NOMO-1 treated with dmso at 0.1 percent for 144 hours (cell line): Measurements from ENCODE around the gene NFIC.
A peak's percentile ranks its signal among the peaks of the same experiment; 100 is the strongest.
"Not testable (repeated sequence)": the region's sequence is repeated elsewhere in the genome, so short reads cannot be mapped to it uniquely, and the experiment has no call there.

Experiments used
- DNase-seq: peaks from one replicate; lab custom pipeline; 2025; ENCODE audit not compliant: unreplicated experiment; lab: John Stamatoyannopoulos, UW

Gene NFIC

DNA sequence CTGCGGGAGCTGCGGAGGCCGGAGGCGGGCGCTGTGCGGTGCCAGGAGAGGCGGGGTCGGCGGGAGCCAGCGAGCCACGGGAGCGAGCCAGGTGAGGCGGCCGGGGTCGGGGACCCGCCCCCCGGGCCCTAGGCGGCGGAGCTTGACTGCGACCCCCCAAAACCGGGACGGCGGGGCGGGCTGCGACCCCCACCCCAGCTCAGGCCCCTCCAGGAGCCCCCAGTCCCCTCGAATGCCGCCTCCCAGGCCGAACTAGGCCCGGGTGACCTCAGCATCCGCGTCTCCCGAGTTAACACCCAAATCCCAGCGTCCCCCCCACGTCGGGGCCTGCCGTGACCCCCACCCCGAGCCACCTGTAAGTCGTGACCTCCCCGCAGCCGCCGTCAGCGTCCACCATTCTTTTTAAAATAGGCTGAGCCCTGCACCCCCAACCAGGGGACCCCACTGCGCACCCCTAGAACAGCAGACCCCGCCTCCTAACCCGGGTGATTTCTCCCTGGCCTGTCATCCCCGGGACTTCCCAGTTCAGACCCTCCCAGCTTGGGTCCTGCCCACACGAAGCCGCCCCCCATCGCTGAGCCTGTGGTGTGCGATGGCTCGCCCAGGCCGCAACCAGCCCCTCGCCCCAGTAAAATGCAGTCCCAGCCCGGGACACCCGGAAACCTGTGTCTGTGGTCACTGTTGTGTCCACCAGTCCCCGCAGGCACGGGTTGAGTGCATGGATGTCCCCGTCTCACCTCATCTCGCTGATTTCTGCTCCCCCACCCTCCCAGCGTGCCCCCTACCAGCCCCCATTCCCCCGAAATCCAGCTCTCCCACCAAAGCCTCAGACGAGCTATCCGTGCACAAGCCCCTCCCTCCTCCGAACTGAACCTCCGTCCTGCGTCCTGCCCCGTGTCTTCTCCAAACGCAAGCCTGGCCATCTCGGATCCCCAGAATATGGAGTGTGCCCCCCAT lies 140.3 kb downstream of the NFIC start:
- DNase-seq, result peak; percentile 7

DNA sequence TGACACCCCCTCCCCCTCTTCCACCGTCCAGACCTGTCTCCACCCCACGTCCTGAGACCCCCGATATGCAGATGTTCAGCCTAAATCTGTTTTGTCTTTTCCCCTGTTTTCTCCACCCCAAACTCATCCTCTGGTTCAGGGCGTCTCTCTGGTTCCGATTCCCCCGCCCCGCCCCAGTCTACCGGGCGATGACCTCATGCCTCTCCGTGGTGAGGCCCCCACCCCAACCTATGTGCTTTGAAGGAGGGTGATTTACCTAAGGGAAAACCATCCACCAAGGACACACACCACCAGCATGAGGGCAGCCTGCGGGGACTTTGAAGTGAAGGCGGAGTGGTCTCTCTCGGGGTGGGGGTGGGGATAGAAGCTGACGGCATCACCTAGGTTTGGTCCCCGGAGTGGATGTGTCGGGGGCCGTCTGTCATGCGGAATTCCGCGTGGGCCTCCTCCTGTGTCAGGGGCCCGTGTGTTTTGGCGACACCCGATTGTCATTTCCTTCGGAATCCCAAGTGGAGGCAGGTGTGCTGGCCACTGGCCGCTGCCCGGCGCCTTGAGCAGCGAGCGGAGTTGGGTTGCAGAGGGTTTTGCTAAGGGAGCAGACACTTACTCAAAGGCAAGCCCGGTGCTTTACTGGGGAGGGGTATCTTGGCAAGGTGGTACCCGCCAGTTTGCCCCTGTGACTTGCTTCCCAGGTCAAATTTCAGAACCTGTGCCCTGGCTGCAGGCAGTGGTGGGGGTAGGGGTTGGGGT lies 141.2 kb downstream of the NFIC start:
- no peak for DNase-seq

DNA sequence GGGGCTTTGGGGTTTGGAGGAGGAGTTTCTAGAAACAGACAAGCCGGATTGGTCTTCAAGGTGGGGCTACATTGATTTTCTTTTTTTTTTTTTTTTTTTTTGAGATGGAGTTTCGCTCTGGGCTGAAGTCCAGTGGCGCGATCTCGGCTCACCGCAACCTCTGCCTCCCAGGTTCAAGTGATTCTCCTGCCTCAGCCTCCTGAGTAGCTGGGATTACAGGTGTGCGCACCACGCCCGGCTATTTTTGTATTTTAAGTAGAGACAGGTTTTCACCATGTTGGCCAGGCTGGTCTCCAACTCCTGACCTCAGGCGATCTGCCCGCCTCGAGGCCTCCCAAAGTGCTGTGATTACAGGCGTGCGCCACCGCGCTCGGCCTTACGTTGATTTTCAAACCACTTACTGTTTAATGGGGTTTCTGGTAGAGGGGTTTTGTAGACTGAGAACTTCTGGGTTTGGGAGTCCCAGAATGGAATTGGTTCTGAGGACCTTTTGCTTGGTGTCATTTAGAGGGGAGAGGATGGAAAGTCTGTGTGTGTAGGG lies 141.8 kb downstream of the NFIC start:
- DNase-seq, result not testable (repeated sequence)

DNA sequence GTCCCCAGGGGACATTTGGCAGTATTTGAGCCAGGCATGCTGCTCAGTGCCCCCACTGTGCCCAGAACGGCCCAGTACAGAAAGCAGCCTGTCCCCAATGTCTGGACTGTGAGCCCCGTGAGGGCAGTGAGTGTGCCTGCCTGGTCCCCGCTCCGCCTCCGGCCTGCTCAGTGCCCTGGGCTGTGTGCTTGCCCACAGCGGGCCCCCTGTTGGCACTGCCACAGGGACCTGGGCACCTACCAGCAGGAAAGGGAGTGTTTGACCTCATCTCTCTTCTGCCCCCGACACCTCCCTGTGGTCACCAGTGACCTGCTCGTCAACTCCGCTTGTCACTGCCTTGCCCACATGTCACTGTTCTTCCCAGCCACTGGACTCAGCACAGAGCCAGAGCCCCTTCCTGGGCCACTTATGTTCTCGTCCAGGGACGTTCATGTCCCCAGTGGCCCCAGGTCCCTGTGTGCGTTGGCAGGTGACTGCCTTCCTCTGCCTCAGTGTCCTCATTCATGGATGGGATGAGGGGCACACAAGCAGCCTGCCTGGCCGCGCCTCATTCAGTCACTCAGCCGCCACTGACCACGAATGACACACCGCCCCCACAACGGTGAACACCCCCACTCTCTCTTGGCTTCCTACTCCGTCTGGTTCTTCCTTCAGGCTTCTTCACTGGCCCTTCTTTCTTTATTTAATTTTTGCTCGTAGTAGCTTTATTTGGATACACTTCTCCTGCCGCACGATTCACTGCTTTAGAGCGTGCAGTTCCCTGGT lies 142.6 kb downstream of the NFIC start:
- no peak for DNase-seq

DNA sequence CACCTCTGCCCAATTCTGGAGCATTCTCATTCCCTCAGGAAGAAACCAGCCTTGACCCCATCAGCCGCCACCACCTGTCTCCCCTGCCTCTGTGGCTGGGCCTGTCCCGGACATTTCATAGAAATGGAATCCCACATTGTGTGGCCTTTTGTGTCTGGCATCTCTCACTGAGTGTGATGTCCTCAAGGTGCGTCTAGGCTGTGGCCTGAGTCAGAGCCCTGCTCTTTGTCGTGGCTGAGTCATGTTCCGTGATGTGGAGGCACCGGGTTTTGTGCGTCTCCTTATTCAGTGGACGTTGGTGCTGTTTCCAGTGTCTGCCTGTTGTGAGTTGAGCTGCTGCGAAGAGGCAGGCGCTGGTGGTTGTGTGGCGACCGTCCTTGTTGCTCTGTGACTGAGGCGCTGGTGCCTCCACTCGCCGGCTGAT lies 143.2 kb downstream of the NFIC start:
- no peak for DNase-seq

DNA sequence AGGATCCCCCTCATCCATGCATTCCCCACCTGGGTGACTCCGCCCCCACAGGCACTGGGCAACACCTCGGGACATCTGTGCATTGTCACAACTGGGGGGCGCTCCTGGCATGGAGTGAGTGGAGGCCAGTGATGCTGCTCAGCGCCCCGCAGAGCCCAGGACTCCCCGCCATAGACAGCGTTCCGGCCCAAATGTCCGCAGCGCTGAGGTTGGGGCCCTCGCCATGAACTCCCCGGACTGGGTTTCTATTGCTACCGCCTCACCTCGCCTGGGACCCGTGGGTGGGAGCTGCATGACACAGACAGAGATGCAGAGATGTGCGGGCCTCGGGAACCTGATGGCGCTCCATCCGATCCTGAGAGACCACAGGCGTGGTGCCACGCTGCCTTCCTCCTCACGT lies 144.3 kb downstream of the NFIC start:
- no peak for DNase-seq

DNA sequence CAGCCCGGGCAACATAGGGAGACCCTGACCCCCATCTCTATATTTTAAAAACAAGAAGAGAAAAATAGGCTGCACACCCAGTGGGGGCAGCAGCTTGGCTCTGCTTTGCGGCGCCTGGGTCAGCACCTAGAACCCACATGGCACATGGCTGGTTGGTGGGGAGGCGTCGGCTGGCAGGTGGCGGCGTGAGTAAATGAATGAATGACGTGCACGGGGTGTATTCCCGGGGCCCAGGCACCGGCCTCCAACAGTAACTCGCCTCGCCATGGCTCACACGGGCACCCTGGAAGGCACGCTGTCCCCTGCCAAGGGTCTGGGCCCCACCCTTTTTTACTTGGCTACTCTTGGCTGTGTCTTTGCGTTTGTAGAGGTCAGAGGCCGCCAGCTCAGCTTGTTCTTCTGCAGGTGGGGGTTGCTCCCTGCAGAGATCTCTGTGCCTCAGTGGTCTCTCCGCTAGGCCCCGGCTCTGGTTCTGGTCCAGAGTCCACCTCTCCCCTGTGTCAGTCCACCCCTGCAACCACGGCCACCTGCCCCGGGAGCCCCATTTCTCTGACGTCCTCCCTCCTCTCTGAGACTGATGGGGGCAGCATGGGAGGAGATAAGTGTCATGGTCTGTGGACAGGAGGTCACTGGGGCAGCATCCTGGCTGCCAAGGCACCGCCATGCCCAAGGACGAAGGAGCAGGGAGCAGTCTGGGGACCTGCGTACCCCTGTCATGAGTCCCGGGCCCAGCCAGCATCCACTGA lies 145.3 kb downstream of the NFIC start:
- DNase-seq, result no peak

DNA sequence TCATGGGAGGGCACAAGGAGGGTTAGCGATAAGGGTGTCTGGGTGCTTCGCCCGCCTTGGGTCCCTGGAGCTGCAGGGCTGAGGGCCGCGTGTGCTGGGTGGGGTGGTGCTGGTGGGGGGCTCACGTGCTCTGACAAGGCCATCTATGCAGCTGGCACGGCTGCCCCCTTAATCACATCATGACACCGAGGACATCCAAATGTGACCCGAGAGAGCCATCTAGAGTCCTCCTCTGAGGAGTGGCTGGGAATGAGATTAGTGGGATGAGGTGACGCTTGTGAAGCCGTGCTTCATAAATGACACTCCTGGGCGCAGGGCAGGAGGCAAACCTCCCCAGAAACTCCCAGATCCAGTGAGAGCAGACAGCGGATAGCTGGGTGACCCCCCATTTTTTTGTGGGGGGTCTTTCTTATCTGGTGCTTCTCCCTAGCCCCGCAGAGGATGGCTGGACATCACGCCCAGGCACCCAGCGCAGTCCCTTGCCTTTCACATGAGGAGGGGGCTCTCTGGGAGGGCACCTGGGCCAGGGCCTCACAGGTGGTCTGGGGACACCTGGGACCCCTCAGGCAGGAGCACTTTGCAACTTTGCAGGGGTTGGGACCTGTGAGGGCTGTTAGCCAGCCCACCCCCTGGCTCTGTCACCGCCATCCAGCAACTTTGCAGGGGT lies 146.3 kb downstream of the NFIC start:
- no peak for DNase-seq

DNA sequence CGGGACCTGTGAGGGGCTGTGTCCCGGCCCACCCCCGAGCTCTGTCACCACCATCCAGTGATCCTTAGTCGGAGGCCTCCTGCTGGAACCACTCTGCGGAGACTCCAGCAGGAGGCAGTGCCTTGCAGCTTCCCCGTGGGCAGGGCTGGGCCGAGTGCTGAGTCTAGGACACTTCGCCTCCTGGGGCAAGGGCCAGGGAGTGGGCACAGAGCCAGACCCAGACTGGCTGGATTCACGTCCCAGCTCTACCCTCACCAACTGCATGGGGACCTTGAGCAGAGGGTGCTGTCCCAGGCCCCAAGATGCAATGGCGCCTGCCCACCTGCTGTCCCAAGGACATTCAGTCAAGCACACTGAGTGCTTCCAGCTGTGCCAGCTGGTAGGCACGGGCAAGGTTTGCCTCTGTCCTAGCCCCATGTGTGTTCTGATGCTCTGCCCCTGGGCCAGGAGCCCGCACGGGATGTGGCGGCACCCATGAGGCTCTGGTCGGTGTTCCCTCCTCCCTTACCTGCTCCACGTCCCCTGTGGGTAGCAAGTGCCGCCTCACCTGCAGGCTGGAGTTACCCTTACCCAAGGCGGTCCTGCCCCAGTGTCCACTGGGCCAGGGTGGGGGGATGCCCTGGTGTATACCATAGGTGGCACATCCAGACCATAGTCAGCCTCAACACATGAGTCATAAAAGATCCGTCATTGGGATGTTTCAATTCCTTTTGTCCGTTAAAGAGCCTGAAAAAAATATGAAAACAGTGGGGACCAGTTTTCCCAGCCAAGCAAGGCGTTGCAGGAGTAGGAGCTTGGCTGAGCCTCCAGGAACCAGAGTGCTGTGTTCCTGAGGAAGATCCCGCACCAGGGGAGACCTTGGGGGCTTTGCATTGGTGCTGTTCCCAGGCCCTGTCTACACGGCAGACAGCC lies 147.1 kb downstream of the NFIC start:
- DNase-seq, result no peak

DNA sequence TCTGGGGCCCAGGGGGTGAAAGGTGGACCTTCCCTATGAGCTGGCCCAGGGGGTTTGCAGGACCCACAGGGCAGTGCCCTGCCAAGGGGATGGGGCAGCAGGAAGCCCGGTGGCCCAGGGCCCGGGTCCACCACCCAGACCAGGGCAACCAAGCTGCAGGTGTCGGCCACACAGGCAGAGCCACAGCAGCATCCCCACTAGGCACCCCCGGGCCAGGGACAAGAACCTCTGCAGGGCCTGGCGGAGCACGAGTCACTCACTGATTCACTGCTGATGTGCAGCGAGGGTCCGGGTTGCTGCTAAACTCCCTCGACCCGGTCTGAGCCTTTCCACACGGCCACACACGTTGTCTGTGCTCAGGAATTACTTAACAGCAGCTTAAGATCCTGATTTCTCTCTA lies 148.5 kb downstream of the NFIC start:
- no peak for DNase-seq

DNA sequence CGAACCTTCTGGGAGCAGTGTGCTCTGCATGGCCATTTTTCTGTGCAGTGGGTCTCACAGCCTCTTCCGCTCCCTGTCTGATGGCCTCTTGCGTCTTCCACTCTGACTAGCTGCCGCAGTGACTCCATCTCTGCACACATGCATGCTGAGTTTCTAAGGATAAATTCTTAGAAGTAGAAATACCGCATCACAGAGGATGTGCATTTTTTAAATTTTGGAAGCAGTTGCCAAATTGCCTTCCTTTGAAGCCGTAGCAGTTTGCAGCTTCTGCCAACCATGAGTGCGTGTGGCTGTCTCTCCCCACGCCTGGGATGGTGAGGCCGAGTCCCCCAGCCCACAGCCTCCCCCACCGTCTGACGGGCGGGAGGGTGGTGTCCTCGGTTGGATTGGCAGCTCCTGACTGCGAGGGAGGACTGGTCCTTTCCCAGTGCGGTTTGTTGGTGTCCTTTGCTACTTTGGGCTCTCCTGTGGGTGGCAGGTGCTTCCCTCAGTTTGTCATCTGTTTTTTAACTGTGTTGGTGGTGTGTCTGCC lies 149.6 kb downstream of the NFIC start:
- no peak for DNase-seq

DNA sequence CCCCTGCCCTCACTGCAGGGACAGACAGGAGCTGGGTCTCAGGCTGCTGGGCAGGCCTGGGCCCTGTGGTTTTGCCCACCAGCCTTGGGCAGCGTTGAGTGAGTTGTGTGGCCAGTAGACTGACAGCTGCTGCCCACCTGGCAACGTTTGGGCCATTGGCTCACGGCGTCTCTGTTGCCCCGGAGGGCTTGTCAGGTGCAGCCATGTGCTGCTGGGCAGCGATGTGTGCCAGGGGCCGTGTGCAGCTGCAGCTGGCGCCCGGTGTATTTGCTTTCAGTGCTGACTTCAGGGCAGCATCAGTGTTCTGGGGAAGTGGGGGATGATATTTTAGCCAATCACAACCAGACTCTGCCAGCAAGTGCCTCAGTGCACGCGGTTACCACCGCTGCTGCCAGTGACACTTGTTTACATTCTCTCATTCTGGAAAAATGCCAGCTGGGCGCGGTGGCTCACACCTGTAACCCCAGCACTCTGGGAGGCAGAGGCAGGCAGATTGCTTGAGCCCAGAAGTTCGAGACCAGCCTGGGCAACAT lies 150.4 kb downstream of the NFIC start:
- DNase-seq, result no peak

DNA sequence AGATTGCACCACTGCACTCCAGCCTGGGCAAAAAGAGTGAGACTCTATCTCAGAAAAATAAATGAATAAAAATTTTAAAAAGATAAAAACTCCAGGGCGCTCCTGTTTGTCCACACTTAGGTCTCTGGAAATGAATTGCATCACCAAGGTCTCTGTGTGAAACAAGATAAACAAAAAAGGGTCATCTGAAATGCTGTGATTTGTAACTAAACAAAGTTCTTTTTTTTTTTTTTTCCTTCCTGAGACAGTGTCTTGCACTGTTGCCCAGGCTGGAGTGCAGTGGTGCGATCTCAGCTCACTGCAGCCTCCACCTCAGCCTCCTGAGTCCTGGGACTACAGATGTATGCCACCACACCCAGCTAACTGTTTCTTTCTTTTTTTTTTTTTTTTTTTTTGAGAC lies 151.3 kb downstream of the NFIC start:
- DNase-seq, result no peak

DNA sequence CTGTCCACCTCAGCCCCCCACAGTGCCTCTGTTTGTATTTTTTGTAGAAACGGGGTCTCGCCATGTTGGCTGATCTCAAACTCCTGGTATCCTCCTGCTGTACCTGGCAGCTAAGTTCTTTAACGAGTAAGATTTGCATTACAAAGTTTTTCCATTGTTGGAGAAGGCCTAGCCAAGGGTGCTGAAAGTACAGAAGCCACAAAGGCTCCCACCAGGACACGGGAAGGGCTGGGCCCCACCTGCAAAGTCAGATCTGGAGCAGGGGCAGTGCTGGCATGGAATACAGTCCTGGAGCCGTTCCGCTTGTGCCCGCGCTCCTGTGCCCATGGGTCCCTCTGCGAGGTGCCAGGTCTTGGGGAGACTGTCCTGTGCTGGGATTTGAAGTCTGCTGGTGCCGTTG lies 151.9 kb downstream of the NFIC start:
- no peak for DNase-seq

DNA sequence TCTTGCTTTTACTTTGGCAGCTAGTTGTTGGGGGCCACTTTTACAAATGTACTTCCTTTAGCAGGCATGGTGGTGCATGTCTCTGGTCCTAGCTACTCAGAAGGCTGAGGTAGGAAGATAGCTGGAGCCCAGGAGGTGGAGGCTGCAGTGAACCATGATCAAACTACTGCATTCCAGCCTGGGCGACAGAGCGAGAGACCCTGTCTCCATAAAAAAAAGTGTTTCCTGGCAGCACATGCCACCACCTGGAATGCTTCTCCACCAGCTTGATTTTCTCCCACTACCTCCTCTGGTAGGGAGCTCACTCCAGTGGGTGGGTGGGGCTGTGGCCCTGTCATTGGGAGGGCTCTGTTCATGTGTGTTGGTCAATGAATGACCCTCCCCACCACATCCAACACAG lies 152.3 kb downstream of the NFIC start:
- no peak for DNase-seq
